Stimulated activated naive CD4-positive, alpha-beta T cell treated with Interleukin-2 at 50 U/mL for 16 hours (primary cell): Measurements from ENCODE around the gene SENP1.
"Not testable (repeated sequence)": the region's sequence is repeated elsewhere in the genome, so short reads cannot be mapped to it uniquely, and the experiment has no call there.

Source experiments
- DNase-seq: peaks from one replicate; lab custom pipeline; 2025; lab: John Stamatoyannopoulos, UW

Gene SENP1

DNA sequence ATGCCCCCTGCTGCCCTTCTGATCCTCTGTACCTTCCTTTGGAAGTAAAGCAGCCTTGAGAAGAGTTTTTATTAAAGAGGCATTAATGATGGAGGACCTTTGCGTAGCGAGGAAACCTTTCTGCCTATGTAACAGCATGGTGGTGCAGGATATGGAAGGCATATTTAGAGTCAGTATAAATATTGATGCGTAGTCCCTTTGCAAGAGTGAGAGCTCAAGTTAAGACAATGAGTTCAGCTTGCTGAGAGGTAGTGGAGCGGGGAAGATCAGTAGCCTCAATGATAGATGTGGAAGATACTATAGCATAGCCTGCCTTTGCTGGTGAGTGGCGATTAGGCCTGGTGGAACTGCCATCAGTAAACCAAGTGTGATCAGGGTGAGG lies 5.4 kb upstream of the SENP1 start:
- DNase-seq, result not testable (repeated sequence)

DNA sequence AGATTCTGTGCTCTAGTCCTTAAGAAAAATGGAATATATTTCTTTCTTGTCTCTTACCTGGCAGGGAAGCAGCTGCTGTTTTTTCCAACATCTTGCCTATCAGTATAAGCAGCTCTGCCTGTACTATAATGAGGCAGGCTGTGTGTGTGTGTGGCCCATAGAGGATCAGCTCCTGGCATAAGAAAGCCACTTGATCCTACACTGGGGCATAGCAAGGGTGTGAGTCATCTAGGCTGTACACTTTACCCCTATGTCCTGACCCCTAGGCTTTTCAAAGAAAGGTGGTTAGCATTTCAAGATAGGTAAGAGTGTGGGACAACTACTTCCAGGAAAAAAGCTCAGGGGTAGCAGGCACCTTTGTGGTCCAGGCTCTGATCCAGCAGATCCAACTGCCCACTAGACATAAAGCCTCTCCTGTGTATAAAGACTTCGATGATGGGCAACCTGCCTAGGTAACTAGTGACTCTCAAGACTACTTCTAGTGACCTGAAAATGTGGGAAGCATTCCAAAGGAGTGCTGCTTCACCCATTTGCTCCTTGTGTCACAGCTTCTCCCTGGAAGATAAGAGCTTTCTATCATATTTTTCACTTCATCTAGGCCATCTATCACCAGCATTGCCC lies 4.9 kb upstream of the SENP1 start:
- DNase-seq, result no peak

DNA sequence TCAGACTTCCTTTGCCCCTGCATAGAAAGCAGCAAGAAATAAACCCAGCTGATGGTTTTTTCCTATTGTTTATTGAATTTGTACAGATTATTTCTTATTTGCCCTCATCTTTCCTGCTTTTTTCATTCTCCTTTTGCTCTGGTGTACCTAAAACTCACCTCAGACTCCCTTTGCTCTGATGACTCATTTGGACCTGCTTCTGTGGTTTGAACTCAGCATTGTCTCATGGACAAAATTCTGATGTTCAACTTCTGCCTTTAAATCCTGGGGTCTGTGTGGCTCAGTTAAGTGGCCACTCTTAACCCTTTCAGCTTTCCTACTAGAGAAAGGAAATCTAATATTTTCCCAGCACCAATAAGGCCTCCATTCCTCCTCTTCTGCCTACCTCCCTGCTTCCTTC lies 3.5 kb upstream of the SENP1 start:
- no peak for DNase-seq

DNA sequence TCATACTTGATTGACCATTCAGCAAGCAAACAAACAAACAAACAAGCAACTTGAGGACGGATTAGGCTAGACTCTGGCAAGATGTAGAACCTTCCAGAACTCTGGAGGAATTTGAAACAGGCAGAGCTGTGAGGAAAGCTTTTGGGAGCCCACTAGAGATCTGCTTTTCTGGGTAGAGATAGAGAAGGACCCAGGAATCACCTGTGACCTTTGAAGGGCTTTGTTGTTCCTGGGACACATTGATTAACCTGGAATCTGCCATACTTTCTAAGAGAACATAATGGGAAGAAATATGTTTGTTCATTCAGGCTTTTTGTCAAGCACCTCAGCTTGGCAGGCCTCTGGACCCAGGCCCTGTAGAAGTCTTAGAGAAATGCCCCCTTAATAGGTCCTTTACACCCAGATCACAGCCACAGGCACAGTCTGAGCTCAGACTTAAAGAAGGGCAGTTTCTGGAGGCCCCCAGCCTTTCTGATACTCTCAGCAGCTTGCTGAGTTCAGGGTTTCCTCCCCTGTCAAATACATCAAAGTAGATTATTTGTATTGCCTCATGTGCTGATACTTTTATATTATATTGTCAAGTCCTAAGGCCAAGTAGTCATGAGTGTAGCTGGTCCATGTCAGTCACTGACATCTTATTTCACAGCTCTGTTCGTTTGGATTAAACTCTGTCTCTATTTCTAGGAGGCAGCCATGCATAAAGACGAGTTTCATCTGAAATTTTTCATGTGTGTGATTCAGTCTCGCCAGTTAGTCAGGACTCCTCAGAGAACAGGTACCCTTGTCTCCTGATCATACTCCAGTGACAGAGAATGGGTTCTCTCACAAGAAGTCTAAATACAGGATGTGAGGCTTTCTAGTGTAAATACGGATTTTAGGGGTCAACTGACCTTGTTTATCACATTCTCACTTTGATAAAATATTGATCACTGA lies 1.1 kb upstream of the SENP1 start:
- DNase-seq, result no peak

DNA sequence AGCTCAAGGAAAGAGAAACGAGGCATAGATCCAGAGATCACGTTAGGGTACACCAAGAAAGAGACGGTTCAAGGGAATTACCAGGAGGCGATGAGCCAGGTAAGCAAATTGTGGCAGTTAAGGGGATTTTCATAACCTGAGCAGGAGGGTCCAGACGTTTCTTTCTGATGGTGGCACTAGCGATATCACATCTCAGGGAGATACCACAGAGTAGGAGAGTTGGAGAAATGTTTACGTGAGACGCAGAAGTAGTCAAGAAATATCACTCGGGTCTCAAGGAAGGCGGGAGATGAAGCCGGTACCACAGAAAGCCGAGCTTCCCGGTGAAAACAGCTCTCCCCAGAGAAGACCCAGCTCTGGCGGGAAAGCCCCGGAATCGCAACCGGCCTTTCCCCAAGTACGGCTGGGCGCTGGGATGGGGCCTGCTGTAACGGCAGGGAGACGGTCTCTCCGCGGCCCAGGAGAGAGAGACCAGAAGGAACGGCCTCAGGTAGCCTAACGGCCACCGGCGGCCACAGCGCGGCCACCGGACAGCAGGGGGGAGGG lies 485 bp downstream of the SENP1 start:
- DNase-seq, result peak; percentile 51

DNA sequence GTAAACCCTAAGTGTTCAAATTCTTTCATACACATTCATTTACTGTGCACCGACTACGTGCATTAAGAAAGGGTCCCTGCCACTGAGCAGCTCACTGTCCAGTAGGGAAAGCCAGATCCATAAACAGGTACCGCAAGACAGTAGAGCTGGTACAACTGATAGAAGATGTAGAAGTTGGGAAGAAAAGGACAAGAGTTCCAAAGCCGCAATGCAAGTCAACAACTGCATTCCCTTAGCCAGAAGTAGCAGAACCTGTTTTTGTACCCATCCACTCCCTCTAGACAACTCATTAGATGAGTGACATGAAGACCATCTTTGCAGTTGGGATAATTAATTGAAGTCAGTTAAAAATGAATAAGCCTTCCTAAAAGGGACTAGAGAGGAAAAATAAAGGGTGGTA lies 1.3 kb downstream of the SENP1 start:
- no peak for DNase-seq

DNA sequence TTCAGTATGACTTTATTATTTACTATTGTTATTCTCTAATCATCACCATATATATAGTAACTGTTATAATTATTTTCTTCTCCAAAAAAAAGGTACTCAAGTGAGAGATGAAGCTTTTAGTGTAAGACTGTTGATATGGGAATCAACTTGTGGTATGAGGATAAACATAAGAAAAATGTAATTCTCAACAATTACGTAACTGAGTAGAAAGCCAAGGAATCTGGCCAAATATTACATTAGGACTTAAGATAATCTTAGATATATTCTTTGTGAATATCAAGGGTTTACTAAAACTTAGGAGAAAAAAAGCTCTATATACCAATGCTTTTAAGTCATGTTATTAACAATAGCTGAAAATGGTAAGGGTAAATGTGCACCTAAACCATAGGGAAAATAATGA lies 13.3 kb downstream of the SENP1 start:
- no peak for DNase-seq

DNA sequence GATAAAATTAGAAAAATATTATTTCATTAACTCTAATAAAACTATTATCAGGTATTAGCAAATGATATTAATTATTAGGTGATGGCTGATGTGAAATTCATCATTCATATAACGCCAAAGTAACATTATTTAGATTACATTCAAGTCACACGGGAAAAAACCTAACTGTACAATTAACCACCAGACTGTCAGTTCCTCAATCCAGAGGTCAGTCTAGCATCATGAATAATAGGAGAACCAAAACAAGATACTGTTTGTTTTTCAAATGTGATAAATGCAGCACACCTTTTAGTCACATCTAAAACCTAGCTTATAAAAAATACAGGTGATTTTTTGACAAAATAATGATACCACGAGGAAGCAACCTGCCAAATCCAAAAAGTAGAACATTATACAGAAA lies 19.6 kb downstream of the SENP1 start:
- DNase-seq, result no peak

DNA sequence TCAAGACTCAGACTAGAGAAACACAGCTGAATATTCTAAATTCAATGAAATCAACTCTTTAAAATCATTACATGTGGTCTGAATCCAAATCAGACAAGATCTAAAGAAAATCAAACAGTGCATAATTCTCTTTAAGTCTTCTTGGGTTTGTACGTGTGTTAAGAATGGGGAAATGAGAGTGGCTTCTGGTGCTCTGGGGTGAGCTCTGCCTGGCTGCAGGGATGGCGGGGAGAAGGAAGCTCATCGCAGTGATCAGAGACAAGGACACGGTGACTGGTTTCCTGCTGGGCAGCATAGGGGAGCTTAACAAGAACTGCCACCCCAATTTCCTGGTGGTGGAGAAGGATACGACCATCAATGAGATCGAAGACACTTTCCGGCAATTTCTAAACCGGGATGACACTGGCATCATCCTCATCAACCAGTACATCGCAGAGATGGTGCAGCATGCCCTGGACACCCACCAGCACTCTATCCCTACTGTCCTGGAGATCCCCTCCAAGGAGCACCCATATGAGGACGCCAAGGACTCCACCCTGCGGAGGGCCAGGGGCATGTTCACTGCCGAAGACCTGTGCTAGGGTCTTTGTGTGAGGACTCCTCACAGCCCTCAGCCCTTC lies 20.9 kb downstream of the SENP1 start:
- DNase-seq, result no peak

DNA sequence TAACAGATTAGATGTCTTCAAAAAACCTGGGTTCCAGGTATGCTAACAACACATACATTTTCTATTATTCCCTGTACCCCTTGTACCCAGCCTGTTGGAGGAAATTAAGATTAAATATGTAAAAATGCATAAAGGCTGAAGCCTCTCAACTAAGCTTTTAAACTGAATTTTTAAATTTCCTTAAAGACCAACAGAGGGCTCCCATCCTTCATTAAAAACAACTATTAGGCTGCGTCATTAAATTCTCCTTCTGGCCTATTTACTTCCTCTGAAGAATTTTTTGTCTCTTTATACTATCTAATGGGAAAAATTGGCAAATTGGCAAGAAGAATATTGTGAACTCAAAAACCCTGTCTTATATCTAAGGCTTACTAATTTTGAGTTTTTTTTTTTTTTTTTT lies 21.8 kb downstream of the SENP1 start:
- DNase-seq, result no peak

DNA sequence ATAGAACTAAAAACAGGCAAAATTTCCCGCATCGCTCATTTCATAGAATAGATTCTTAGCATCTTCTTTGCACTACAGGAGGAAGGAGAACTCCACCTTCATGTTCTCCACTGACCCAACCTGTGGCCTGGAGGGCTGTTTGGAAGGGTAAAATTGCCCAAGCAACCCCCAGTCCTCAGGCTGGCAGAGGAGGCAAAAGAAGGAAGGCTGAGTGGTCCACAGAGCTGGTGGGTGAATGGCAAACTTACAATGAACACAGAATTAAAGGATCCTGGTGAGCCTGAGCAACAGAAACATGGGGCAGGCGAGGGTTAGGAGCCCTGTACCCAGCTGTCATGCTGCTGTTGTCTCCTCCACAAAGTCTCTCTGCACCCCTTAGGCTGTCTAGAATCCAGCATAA lies 25.1 kb downstream of the SENP1 start:
- DNase-seq, result no peak

DNA sequence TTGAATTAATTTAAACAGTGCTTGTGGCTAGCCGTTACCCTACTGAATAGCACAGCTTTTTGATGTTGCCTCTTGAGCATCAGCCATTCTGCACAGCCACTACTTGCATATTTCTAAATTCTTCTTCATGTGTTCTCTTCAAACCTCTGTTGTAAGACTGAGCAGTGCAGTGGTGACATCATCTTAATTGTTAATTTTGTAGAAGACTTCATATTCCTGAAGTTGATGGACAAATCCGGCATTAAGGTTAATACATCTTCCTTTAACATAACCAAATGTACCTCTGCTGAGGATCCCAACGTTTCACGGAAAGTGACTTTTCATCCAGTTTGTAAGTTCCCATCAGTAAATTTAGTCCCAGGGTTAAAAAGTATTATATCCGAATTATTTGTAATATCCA lies 25.6 kb downstream of the SENP1 start:
- no peak for DNase-seq

DNA sequence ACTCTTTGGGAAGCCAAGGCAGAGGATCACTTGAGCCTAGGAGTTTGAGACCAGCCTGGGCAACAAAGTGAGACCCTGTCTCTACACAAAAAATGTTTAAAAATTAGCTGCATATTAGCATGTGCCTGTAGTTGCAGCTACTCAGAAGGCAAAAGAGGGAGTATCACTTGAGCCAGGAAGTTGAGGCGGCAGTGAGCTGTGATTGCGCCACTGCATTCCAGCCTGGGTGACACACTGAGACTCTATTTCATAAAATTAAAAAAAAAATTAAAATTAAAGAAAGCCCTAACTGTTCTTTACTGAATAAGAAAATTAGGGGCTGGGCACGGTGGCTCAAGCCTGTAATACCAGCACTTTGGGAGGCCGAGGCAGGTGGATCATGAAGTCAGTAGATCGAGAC lies 27.0 kb downstream of the SENP1 start:
- DNase-seq, result no peak

DNA sequence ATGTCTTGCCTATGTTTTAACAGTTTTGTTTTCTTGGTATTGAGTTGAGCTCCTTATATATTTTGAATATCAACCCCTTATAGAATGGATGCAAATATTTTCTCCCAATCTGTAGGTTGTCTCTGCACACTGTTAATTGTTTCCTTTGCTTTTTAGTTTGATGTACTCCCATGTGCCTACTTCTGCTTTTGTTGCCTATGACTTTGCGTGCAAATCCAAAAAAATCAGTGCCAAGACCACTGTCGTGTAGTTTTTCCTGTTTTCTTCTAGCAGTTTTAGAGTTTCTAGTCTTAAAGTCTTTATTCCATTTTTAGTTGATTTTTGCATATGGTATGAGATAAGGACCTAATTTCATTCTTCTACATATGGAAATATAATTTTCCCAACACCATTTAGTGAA lies 28.8 kb downstream of the SENP1 start:
- no peak for DNase-seq

DNA sequence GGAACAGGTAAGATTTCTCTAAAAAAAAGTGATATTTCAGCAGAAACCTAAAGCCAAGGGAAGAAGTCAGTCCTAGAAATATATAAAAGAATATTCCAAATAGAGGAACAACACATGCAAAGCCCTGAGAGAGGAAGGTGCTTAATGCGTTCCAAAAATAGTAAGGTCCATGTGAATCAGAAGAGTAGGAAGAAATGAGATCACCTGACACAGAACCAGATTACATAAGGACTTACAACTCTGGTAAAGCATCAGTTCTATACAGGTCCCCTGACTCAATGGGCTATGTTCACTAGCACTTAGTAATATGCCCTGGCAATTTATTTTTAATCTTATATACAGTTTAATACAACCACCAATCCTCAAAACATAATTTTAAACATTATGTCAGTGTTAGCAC lies 30.0 kb downstream of the SENP1 start:
- DNase-seq, result no peak

DNA sequence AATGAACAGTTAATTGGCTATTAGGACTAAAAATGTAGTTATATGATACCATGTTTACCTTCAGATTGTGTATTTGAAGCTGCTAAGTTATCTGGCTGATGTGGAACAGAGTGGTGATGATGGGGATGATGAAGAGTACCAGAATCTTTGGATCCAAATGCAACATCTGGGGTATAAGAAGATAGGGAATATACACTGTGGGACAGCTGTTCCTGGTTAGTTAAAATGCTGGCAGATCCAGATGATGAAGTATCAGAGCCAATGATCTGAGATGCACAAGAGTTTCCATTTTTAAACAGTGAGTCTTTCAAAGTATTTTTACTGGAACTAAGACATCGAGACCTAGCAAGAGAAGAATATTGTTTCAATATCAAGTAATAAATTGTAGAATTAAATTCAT lies 31.6 kb downstream of the SENP1 start:
- no peak for DNase-seq

DNA sequence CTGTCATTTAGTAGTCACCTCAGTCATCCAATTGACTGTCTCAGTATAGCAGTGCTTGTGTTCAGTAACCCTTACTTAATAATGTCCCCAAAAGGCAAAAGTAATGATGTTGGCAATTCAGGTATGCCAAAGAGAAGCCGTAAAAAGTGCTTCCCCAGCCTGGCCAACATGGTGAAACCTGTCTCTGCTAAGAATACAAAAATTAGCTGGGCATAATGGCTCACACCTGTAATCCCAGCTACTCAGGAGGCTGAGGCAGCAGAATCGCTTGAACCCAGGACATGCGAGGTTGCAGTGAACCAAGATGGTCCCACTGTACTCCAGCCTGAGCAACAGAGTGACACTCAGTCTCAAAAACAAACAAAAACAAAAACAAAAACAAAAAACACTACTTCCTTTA lies 33.6 kb downstream of the SENP1 start:
- no peak for DNase-seq

DNA sequence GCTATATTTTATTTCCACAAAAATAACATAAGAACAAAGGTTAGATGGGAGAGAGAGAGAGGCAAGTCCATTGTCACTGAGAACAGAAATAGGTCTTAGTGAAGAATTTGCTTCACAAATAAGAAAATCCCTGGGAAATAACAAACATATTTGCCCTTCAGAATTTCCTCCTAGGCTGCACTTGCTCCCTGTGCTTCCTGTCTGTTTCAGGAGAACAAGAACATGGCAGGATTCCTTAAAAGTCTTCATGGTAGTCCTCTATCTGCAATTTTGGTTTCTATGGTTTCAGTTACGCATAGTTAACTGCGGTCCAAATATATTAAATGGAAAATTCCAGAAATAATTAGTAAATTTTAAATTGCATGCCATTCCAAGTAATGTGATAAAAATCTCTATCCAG lies 34.1 kb downstream of the SENP1 start:
- DNase-seq, result no peak

DNA sequence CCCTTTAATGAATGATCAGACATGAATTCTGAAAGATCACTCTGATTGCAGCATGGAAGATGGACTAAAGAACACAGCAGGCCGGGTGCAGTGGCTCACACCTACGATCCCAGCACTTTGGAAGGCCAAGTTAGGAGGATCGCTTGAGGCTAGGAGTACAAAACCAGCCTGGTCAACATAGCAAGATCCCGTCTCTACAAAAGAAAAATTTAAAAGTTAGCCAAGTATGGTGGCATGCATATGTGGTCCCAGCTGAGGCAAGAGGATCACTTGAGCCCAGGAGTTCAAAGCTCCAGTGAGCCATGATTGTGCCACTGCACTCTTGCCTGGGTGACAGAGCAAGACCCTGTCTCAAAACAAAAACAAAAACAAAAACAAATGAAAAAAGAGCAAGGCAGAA lies 35.1 kb downstream of the SENP1 start:
- DNase-seq, result no peak

DNA sequence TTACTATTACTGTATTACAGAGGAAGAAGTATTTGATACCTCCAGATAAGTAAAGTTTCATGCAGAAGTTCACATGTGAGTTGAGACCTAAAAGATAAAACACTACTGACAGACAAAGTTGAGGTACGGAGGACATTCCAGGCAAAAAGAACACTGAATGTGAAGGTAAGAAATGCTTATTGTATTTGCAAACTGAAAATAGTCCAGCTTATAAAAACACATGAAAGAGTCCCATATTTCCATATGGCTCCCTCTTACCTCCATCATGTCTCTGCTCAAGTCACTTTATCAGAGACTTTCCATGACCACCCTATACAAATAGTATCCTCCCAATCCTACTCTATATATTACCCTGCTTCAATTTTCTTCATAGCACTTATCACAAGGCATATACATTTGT lies 35.8 kb downstream of the SENP1 start:
- DNase-seq, result no peak

DNA sequence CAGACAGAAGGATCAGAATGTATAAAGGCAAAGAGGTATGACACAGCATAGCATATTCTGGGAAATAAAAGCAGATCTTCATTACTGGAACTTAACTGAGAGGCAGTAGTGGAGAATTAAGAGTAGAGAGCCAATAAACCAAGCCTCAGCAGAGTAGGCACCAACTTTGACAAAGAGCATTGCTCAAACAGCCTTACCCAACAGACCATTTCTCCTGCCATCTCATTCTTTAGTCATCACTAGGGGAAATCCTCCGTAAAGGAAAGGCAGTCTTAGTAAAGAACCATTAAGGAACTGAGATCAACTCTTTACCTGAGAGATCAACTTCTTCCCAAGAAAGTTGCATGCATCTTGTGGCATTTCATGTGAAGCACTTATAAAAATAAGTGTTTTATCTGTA lies 36.6 kb downstream of the SENP1 start:
- DNase-seq, result no peak

DNA sequence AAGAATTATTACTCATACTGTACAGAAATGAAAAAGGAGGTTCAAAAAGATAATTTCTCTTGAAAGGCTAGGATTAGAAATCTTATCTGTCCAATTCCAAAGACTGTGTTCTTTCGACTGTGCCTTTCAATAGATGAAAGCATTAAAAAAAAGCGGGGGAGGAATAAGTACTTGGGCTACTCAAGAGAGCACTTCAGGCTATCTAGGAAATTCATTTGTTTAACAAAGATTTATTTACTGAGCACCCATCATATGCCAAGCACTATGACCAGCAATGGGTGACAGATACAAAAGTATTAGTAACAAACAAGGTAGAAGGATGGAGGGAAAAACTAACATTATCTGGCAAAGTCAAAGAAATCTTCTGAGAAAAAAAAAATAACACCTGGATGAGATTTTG lies 37.4 kb downstream of the SENP1 start:
- no peak for DNase-seq
